ENCODE measurements around the gene NSDHL.

- TF ChIP-seq CTCF (IDR thresholded peaks at IDR 0.05; ENCODE audit: low read depth, low read length) (no peak), POLR2A (IDR thresholded peaks at IDR 0.05; ENCODE audit: extremely low read depth, insufficient read length) (no peak), MYC (IDR thresholded peaks at IDR 0.05; ENCODE audit: low read depth, low read length) (no peak), MAX (IDR thresholded peaks at IDR 0.05; ENCODE audit: low read depth, low read length) (no peak)
These were observed 11.6 kb upstream of the NSDHL start for GRCh38 chrX:152819266-152819665.

Measured in NB4 (cell line).